GM19351 (cell line): Measurements from ENCODE around the gene METTL22.
A peak's percentile ranks its signal among the peaks of the same experiment; 100 is the strongest.

Experiments
- ATAC-seq: cut with Tn5 transposase; IDR thresholded peaks from one replicate; pipeline ENCODE4 v1.9.1; 2021; ENCODE audit warnings: mild to moderate bottlenecking, moderate library complexity; ENCODE audit not compliant: unreplicated experiment

METTL22 gene

GRCh38 chr16:8621572-8622314, at the start of gene METTL22:
Gene METTL22 (plus strand): TSS chr16:8621698. CDS start chr16:8625666, 3,968 bp downstream.
- peak; percentile 90 for ATAC-seq

GRCh38 chr16:8572063-8572918, 49.2 kb upstream of the METTL22 start:
- no peak for ATAC-seq

GRCh38 chr16:8572919-8573724, 48.4 kb upstream of the METTL22 start:
- no peak for ATAC-seq

GRCh38 chr16:8575399-8575798, 46.1 kb upstream of the METTL22 start:
- ATAC-seq, result no peak

GRCh38 chr16:8576141-8577004, 45.1 kb upstream of the METTL22 start:
- ATAC-seq, result no peak

GRCh38 chr16:8577678-8578304, 43.7 kb upstream of the METTL22 start:
- ATAC-seq, result no peak

GRCh38 chr16:8579559-8579958, 41.9 kb upstream of the METTL22 start:
- no peak for ATAC-seq

- ATAC-seq, result peak; percentile 66
Observed at GRCh38 chr16:8581831-8582580, 39.5 kb upstream of the METTL22 start.

- ATAC-seq, result no peak
Observed at GRCh38 chr16:8583199-8583598, 38.3 kb upstream of the METTL22 start.

GRCh38 chr16:8583732-8584131, 37.8 kb upstream of the METTL22 start:
- ATAC-seq, result no peak

- ATAC-seq, result no peak
Observed at GRCh38 chr16:8585041-8585440, 36.5 kb upstream of the METTL22 start.

- ATAC-seq, result no peak
Observed at GRCh38 chr16:8585857-8586256, 35.6 kb upstream of the METTL22 start.

GRCh38 chr16:8587065-8587464, 34.4 kb upstream of the METTL22 start:
- ATAC-seq, result no peak

GRCh38 chr16:8588682-8589056, 32.8 kb upstream of the METTL22 start:
- ATAC-seq, result no peak

- no peak for ATAC-seq
Observed at GRCh38 chr16:8589057-8589899, 32.2 kb upstream of the METTL22 start.

GRCh38 chr16:8589900-8590688, 31.4 kb upstream of the METTL22 start, which contains the start of gene TMEM114:
Gene TMEM114 (minus strand): TSS chr16:8590511. CDS start chr16:8589838, 673 bp downstream.
- no peak for ATAC-seq

- ATAC-seq, result no peak
Observed at GRCh38 chr16:8590811-8591210, 30.7 kb upstream of the METTL22 start.
